Amniotic epithelial cell (primary cell): Measurements from ENCODE around the gene GOLGA6L26.
"Not testable (repeated sequence)": the region's sequence is repeated elsewhere in the genome, so short reads cannot be mapped to it uniquely, and the experiment has no call there.

ENCODE experiments used
- DNase-seq: peaks from one replicate; pipeline ENCODE4 v3.0.0-alpha.2; 2010; ENCODE audit warnings: low read depth

The GOLGA6L26 gene

GRCh38 chr15:23334096-23334495 is at the start of gene GOLGA6L26:
GOLGA6L26 (minus strand) TSS chr15:23334196; CDS start chr15:23334135, 61 bp downstream.
- not testable (repeated sequence) for DNase-seq

- not testable (repeated sequence) for DNase-seq
These were observed 47.2 kb upstream of the GOLGA6L26 start for GRCh38 chr15:23381192-23381591.

GRCh38 chr15:23380700-23381099 is 46.7 kb upstream of the GOLGA6L26 start:
- DNase-seq: not testable (repeated sequence)

- not testable (repeated sequence) for DNase-seq
These were observed 45.0 kb upstream of the GOLGA6L26 start for GRCh38 chr15:23378946-23379345.

- DNase-seq: not testable (repeated sequence)
These were observed 40.2 kb upstream of the GOLGA6L26 start for GRCh38 chr15:23374226-23374625.

GRCh38 chr15:23372891-23373600 is 39.0 kb upstream of the GOLGA6L26 start:
- DNase-seq: not testable (repeated sequence)

- DNase-seq: peak; percentile 42
These were observed 38.3 kb upstream of the GOLGA6L26 start for GRCh38 chr15:23372284-23372683.

- DNase-seq: not testable (repeated sequence)
These were observed 37.9 kb upstream of the GOLGA6L26 start for GRCh38 chr15:23371868-23372267.

- not testable (repeated sequence) for DNase-seq
These were observed 37.1 kb upstream of the GOLGA6L26 start for GRCh38 chr15:23371134-23371533.

GRCh38 chr15:23370578-23370977 is 36.6 kb upstream of the GOLGA6L26 start:
- DNase-seq: no peak

- not testable (repeated sequence) for DNase-seq
These were observed 30.3 kb upstream of the GOLGA6L26 start for GRCh38 chr15:23364261-23364660.

- DNase-seq: not testable (repeated sequence)
These were observed 28.6 kb upstream of the GOLGA6L26 start for GRCh38 chr15:23362622-23363021.

- DNase-seq: not testable (repeated sequence)
These were observed 20.5 kb upstream of the GOLGA6L26 start, which contains the start of gene GOLGA8S for GRCh38 chr15:23354448-23354847. GOLGA8S (plus strand) TSS chr15:23354748; CDS start chr15:23354810, 62 bp downstream.

- DNase-seq: not testable (repeated sequence)
These were observed 22.8 kb downstream of the GOLGA6L26 start for GRCh38 chr15:23311233-23311632.

- DNase-seq: not testable (repeated sequence)
These were observed 28.1 kb downstream of the GOLGA6L26 start for GRCh38 chr15:23305921-23306320.

GRCh38 chr15:23304805-23305204 is 29.2 kb downstream of the GOLGA6L26 start:
- not testable (repeated sequence) for DNase-seq

GRCh38 chr15:23304267-23304666 is 29.7 kb downstream of the GOLGA6L26 start:
- not testable (repeated sequence) for DNase-seq

- DNase-seq: peak; percentile 18
These were observed 30.3 kb downstream of the GOLGA6L26 start for GRCh38 chr15:23303654-23304053.

- not testable (repeated sequence) for DNase-seq
These were observed 30.8 kb downstream of the GOLGA6L26 start for GRCh38 chr15:23303246-23303645.
